Right lobe of liver (tissue), 4 donors: ENCODE results near the gene DPM1.

Experiments
- POLR2A ChIP-seq: fragments of 450-650 bp; IDR thresholded peaks from one replicate; pipeline ENCODE4 v1.6.1; 2017; ENCODE audit warnings: antibody characterized with exemption, mild to moderate bottlenecking
- TF ChIP-seq, protein P1 (sequence below), 4 donors: fragments of 200-600 bp in 3 of 4; fragments of 450-650 bp in 1 of 4; IDR thresholded peaks; one replicate each; pipeline versions ENCODE4 v1.5.1 to v1.8.0; 2016 to 2022; ENCODE audit warnings: antibody characterized with exemption in 4 of 4, mild to moderate bottlenecking in 2 of 4
- donor health status: DM: no; HTN: no; CAD: no.
- donor health status: DM: no; HTN: no; CAD: no.
- donor health status: DM: no; HTN: yes; CAD: no.

DNA sequence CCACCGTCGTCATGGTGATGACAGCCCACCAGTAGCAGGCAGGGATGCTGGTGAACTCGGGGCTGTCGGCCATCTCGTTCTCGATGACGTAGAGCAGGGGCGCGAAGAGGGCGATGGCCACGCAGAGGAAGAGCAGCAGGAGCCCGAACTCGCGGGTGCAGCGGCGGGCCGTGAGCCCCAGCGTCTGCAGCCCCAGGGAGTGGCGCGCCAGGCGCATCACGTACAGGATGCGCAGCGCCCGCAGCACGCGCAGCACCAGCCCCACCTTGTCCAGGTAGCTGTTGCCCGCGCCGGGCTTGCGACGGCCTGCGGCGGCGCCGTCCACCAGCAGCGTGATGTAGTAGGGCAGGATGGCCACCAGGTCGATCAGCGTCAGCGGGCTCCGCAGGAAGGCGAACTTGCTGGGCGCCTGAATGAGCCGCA, 46.0 kb upstream of the DPM1 start:
- TF ChIP-seq, protein P1, sequence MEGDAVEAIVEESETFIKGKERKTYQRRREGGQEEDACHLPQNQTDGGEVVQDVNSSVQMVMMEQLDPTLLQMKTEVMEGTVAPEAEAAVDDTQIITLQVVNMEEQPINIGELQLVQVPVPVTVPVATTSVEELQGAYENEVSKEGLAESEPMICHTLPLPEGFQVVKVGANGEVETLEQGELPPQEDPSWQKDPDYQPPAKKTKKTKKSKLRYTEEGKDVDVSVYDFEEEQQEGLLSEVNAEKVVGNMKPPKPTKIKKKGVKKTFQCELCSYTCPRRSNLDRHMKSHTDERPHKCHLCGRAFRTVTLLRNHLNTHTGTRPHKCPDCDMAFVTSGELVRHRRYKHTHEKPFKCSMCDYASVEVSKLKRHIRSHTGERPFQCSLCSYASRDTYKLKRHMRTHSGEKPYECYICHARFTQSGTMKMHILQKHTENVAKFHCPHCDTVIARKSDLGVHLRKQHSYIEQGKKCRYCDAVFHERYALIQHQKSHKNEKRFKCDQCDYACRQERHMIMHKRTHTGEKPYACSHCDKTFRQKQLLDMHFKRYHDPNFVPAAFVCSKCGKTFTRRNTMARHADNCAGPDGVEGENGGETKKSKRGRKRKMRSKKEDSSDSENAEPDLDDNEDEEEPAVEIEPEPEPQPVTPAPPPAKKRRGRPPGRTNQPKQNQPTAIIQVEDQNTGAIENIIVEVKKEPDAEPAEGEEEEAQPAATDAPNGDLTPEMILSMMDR (IDR thresholded peaks at IDR 0.05): no peak
- TF ChIP-seq POLR2A: no peak
